ENCODE results near the gene GNL1.

GRCh38 chr6:30601436-30601814 lies 45.1 kb upstream of the GNL1 start:
- TF ChIP-seq MEF2A (IDR thresholded peaks at IDR 0.05; ENCODE audit: insufficient read depth, low read depth, low read length) (no peak), NFYB (IDR thresholded peaks at IDR 0.05; ENCODE audit: insufficient read depth, low read depth, low read length) (no peak), SRF (IDR thresholded peaks at IDR 0.05; ENCODE audit: low read depth in 2 of 2, low read length in 2 of 2) (no peak), POLR2A (IDR thresholded peaks at IDR 0.05; ENCODE audit: low read depth, low read length) (no peak; the same call in 1 of the 2 replicates), RCOR1 (conservative IDR thresholded peaks at IDR 0.05; ENCODE audit: low read depth, low read length) (no peak), POLR2AphosphoS5 (IDR thresholded peaks at IDR 0.05; ENCODE audit: low read length) (no peak), ZZZ3 (IDR thresholded peaks at IDR 0.05; ENCODE audit: control insufficient read depth, insufficient read length, low read depth) (no peak), CBX3 (IDR thresholded peaks at IDR 0.05; ENCODE audit: borderline replicate concordance, low read depth) (no peak), HDAC2 (IDR thresholded peaks at IDR 0.05) (no peak)

Data from GM12878 (cell line).